Measurements from ENCODE around the gene CPT2. TPM values are rescaled to one million over a fixed set of nuclear protein-coding genes. Genes with fewer than 3 reads are reported as not detected.
A peak's percentile ranks its signal among the peaks of the same experiment; 100 is the strongest.

Gene CPT2
- total and polyA plus RNA-seq, 9 of the 15 experiments (the other 6 are each of a cell fraction or from before 2014, with no cell fraction given), result 7.6 to 25.1 (median 16.8) TPM

DNA sequence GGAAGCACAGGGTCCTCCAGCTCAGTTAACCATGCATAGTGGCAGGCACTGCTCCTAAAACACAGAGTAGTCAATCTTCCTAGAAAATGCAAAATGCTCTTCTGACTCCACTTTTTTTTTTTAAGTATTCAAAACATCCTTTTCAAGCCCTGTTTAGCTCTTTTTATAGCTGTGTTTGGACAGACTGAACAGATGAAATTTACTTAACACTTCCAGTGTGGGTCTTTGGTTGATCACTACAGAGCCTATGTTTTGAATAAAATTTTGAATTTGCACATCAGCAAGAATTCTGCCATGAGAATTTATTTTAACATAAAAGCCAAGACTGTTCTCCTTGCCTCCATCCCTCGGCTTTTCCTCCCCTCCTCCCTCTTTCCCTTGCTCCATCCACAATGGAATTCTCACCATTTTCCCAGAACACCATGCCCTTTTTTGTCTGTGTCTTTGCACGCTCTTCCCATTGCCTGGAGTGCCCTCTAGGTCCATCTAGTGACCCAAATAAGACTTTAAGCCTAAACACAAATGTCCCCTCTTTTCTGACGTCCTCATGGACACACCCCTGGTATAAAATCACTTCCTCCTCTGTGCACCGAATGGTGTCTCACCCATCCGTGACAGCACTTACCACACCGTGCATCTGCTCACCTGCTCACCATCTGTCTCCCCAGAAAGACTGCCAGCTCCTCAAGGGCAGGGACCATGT lies 24.0 kb upstream of the CPT2 start:
- H4K20me1 ChIP-seq (replicated peaks; ENCODE audit: control insufficient read depth, insufficient read depth, low read length), result no peaks in the 10 kb centered on the region
- no peaks in the 10 kb centered on the region for H3K36me3 ChIP-seq (ENCODE audit: control insufficient read depth, insufficient read depth, low read length)
- H3K27me3 ChIP-seq (ENCODE audit: control insufficient read depth in 2 of 2, insufficient read depth in 2 of 2, low read length in 2 of 2), result peaks cover 23 to 37% of the 10 kb centered on the region in 2 experiments
- POLR2A ChIA-PET, result interaction anchor here (0.7 to 1.7 kb wide), 4 partner anchors 10 to 241 kb away, joined by 3 to 5 read pairs (median 4); no protein-coding TSS in a partner anchor
- peak overlapping the region; percentile 43; the same call in 1 of the 2 replicates for H3K4me2 ChIP-seq (ENCODE audit: insufficient read depth, low read length)
- FAIRE-seq, result no peak
- in situ Hi-C loops (cut with MboI), result no loop called here
- H3K4me1 ChIP-seq (replicated peaks in 1 of 2; ENCODE audit: control insufficient read depth in 2 of 2, insufficient read depth in 2 of 2, low read length in 2 of 2), result no peaks in the 10 kb centered on the region; a peak in 2 of 5 replicates
- H3K9me1 ChIP-seq (ENCODE audit: control insufficient read depth, insufficient read depth, low read length), result no peaks in the 10 kb centered on the region
- BruUV-seq (replicated peaks), result no TSS peak
- ATAC-seq, result peak; percentile 74
- no peaks in the 10 kb centered on the region for H3K9me3 ChIP-seq (replicated peaks; ENCODE audit: control insufficient read depth, insufficient read depth, low read depth, low read length)
- H2AFZ ChIP-seq (ENCODE audit: low read depth, low read length), result peak overlapping the region; percentile 68
- peak in 2 of 4 experiments; percentile 33 to 34 for DNase-seq (ENCODE audit: extremely low read depth in 1 of 4, low spot score in 3 of 4)
- peak overlapping the region in 1 of 2 experiments; percentile 24; a peak in 1 of 4 replicates for H3K9ac ChIP-seq (ENCODE audit: insufficient read depth in 1 of 2, low read depth in 2 of 2, low read length in 2 of 2)
- intact Hi-C loops (cut with micrococcal nuclease), result no loop called here
- H3K79me2 ChIP-seq (ENCODE audit: control insufficient read depth, insufficient read depth, low read length), result no peaks in the 10 kb centered on the region
- WGBS (ENCODE audit: insufficient coverage, low coverage, missing lambda C conversion rate), result 2% methylated on average over 6 of the region's 6 CpGs
- no peak overlapping the region for H3K27ac ChIP-seq (ENCODE audit: extremely low read depth, low read depth, low read length)
- no peak overlapping the region for H3K4me3 ChIP-seq
- CTCF ChIA-PET (ENCODE audit: low intra/inter-chr PET ratio), result no interaction called here
- TF ChIP-seq MYC (IDR thresholded peaks at IDR 0.05; ENCODE audit: low read depth, low read length) (0 out of 2 replicates have a peak, but pooled peaks have one; percentile 15), MYC (CRISPR knock-in tag; IDR thresholded peaks at IDR 0.05; ENCODE audit: borderline replicate concordance, low read depth) (no peak), ILF3 (IDR thresholded peaks at IDR 0.05; ENCODE audit: borderline replicate concordance) (no peak), GABPB1 (CRISPR knock-in tag; IDR thresholded peaks at IDR 0.05) (no peak), SAP30 (IDR thresholded peaks at IDR 0.05; ENCODE audit: borderline replicate concordance, insufficient read depth, low read depth, low read length, poor library complexity, severe bottlenecking) (no peak), ZNF232 (CRISPR knock-in tag; IDR thresholded peaks at IDR 0.05) (no peak), HDAC2 (IDR thresholded peaks at IDR 0.05) (no peak), KLF16 (IDR thresholded peaks at IDR 0.05) (no peak), PHTF2 (CRISPR knock-in tag; IDR thresholded peaks at IDR 0.05) (no peak), CBX2 (IDR thresholded peaks at IDR 0.05; ENCODE audit: insufficient read depth, low read length, poor library complexity, severe bottlenecking) (no peak), CREB1 (IDR thresholded peaks at IDR 0.05) (no peak), CREB1 (CRISPR knock-in tag; IDR thresholded peaks at IDR 0.05) (no peak), SPI1 (IDR thresholded peaks at IDR 0.05; ENCODE audit: borderline replicate concordance, low read depth, low read length) (peak; percentile 52; the same call in 1 of the 2 replicates), CREM (IDR thresholded peaks at IDR 0.05; ENCODE audit: low read depth) (0 out of 2 replicates have a peak, but pooled peaks have one; percentile 27), ZNF695 (CRISPR knock-in tag; IDR thresholded peaks at IDR 0.05) (no peak), HMGN3 (IDR thresholded peaks at IDR 0.05; ENCODE audit: borderline replicate concordance, extremely low read depth, insufficient read length, low read depth, low read length) (no peak), RBM22 (IDR thresholded peaks at IDR 0.05; ENCODE audit: low read depth, low read length, poor library complexity, severe bottlenecking) (no peak), BHLHE40 (IDR thresholded peaks at IDR 0.05; ENCODE audit: low read length) (0 out of 2 replicates have a peak, but pooled peaks have one; percentile 18)
- TF ChIP-seq, protein P1, sequence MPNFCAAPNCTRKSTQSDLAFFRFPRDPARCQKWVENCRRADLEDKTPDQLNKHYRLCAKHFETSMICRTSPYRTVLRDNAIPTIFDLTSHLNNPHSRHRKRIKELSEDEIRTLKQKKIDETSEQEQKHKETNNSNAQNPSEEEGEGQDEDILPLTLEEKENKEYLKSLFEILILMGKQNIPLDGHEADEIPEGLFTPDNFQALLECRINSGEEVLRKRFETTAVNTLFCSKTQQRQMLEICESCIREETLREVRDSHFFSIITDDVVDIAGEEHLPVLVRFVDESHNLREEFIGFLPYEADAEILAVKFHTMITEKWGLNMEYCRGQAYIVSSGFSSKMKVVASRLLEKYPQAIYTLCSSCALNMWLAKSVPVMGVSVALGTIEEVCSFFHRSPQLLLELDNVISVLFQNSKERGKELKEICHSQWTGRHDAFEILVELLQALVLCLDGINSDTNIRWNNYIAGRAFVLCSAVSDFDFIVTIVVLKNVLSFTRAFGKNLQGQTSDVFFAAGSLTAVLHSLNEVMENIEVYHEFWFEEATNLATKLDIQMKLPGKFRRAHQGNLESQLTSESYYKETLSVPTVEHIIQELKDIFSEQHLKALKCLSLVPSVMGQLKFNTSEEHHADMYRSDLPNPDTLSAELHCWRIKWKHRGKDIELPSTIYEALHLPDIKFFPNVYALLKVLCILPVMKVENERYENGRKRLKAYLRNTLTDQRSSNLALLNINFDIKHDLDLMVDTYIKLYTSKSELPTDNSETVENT (CRISPR knock-in tag; IDR thresholded peaks at IDR 0.05), result no peak
- TF ChIP-seq, protein P2, sequence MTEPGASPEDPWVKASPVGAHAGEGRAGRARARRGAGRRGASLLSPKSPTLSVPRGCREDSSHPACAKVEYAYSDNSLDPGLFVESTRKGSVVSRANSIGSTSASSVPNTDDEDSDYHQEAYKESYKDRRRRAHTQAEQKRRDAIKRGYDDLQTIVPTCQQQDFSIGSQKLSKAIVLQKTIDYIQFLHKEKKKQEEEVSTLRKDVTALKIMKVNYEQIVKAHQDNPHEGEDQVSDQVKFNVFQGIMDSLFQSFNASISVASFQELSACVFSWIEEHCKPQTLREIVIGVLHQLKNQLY (CRISPR knock-in tag; conservative IDR thresholded peaks at IDR 0.05), result no peak
